Measurements from ENCODE around the gene RSU1. TPM values are rescaled to one million over a fixed set of nuclear protein-coding genes. Genes with fewer than 3 reads are reported as not detected.

The RSU1 gene
- total RNA-seq, 1 experiment from 2014 or later, result 44.5 TPM

DNA sequence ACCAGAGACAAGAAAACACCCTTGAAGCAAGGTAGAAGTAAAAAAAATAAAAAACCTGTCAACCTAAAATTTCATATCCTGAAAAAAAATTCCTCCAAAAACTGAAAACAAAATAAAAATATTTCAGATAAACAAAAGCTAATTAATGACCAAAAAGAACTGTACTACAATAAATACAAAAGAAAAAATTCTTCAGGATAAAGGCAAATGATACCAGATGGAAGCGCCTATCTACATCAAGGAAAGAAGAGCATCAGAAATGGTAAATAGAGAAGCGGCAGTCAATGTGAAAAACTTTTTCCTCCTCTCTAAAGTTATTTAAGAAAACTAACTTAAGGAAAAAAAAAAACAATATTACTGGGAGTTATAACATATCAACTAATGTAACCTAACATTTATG lies 79.8 kb downstream of the RSU1 start:
- H3K9me3 ChIP-seq, result no peaks in the 10 kb centered on the region
- no peaks in the 10 kb centered on the region for H3K27me3 ChIP-seq
- DNase-seq, result no peak
- H3K36me3 ChIP-seq, result peaks cover 19% of the 10 kb centered on the region
- no peak overlapping the region for H3K4me3 ChIP-seq

DNA sequence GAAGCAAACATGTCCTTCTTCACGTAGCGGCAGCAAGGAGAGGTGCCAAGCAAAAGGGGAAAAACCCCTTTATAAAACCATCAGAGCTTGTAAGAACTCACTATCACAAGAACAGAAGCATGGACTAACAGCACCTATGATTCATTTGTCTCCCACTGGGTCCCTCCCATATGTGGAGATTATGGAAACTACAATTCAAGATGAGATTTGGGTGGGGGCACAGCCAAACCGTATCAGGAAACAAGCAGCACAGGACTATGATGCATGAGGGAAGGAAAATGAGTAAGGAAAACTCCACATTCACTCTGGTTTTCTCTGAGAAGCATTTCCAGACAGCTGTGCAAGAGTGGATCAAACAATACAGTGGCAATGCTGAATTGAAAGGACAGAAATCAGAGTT lies 81.6 kb downstream of the RSU1 start:
- Histone ChIP-seq H3K4me3 (no peak overlapping the region), H3K36me3 (peaks cover 20% of the 10 kb centered on the region), H3K27me3 (no peaks in the 10 kb centered on the region), H3K9me3 (no peaks in the 10 kb centered on the region)
- DNase-seq, result no peak

DNA sequence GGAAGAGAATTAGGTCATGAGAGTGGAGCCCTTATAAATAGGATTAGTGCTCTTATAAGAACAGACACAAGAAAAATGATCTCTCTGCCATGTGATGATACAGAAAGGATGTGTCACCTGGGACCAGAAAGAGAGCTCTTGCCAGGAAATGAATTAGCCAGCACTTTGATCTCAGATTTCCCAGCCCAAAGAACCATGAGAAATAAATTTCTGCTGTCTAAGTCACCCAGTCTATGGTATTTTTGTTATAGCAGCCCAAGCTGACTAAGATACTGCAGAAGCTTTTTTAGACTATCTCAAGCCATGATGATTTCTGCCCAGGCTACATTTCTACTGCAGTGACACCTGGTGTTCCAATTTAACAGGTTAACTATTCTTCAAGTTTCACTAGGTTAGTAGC lies 84.8 kb downstream of the RSU1 start:
- Histone ChIP-seq H3K4me3 (no peak overlapping the region), H3K36me3 (peaks cover 19% of the 10 kb centered on the region), H3K27me3 (no peaks in the 10 kb centered on the region), H3K9me3 (no peaks in the 10 kb centered on the region)
- DNase-seq, result no peak

DNA sequence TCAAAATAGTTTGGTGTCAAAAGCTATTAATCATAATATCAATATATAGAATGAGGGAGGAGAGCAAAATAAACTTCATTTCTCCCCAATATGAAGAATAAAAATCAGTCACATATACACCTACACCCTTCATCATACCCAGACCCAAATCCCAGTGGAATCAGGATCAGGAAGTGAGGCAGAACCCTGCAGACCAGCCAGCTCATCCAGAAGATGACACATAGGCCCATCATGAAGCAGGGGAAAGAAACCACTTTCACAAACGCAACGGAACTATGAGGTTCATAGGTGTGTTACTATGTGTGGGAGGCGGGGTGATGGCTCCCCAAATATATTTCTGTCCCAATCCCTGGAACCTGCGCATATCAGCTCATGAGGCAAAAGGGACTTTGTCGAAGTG lies 89.0 kb downstream of the RSU1 start:
- Histone ChIP-seq H3K4me3 (no peak overlapping the region), H3K9me3 (no peaks in the 10 kb centered on the region), H3K36me3 (peaks cover 8% of the 10 kb centered on the region), H3K27me3 (no peaks in the 10 kb centered on the region)
- no peak for DNase-seq

DNA sequence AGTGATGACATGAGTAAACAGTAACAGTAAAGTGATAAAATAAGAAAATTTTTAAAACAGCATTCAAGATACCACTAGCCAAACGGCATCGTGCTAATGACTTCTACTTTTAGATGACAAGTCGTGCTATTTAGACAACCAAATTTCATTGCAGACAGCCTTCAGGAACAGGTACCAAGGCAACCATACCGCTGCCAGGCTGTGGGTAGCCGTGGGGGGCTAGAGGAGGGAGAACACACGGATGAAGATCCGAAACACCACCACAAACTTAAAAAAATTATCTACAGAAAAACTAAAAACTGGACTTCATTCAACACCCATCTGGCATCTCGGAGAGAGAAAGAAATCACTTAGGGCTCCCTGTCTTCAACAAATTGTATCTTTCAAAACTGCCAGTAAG lies 89.6 kb downstream of the RSU1 start:
- H3K9me3 ChIP-seq, result no peaks in the 10 kb centered on the region
- no peak for DNase-seq
- H3K36me3 ChIP-seq, result peaks cover 8% of the 10 kb centered on the region
- no peak overlapping the region for H3K4me3 ChIP-seq
- no peaks in the 10 kb centered on the region for H3K27me3 ChIP-seq

DNA sequence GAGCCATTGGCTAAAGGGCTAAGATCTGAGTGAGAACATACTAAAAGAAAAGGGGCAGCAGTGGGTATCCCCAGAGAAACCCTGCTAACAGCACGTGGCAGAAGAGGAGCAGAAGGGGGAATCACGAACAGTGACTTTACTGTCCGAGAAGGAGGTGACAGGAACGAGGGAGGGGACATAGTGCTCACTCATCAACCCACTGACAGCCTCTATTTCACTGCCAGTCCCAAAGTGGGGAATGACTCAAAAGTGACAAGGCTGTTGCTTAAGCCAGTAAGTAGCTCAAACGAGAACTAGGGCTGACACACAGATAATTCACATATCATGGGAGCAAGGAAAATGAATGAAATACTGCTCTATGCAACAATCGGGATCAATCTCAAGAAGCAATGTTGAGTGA lies 92.7 kb downstream of the RSU1 start:
- Histone ChIP-seq H3K4me3 (no peak overlapping the region), H3K27me3 (no peaks in the 10 kb centered on the region), H3K9me3 (no peaks in the 10 kb centered on the region; the same call in 1 of the 2 replicates), H3K36me3 (peaks cover 8% of the 10 kb centered on the region)
- no peak for DNase-seq

DNA sequence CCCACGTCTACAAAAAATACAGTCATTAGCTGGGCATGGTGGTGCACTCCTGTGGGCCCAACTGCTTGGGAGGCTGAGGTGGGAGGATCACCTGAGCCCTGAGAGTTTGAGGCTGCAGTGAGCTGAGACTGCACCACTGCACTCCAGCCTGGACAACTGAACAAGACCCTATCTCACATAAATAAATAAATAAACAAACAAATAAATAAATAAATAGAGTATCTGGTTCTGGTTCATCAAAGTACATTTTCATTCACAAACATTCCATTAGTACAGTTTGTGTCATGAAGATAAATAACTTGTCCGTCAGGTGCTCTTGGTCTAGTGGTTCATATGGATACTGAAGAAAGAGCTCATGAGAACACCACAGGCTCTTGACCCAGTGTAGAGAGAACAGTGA lies 96.4 kb downstream of the RSU1 start:
- no peak for DNase-seq
- 0 out of 2 replicates have a peak, but pooled peaks cover 3% of the 10 kb centered on the region for H3K36me3 ChIP-seq
- no peak overlapping the region for H3K4me3 ChIP-seq
- no peaks in the 10 kb centered on the region; the same call in 1 of the 2 replicates for H3K9me3 ChIP-seq
- H3K27me3 ChIP-seq, result no peaks in the 10 kb centered on the region

DNA sequence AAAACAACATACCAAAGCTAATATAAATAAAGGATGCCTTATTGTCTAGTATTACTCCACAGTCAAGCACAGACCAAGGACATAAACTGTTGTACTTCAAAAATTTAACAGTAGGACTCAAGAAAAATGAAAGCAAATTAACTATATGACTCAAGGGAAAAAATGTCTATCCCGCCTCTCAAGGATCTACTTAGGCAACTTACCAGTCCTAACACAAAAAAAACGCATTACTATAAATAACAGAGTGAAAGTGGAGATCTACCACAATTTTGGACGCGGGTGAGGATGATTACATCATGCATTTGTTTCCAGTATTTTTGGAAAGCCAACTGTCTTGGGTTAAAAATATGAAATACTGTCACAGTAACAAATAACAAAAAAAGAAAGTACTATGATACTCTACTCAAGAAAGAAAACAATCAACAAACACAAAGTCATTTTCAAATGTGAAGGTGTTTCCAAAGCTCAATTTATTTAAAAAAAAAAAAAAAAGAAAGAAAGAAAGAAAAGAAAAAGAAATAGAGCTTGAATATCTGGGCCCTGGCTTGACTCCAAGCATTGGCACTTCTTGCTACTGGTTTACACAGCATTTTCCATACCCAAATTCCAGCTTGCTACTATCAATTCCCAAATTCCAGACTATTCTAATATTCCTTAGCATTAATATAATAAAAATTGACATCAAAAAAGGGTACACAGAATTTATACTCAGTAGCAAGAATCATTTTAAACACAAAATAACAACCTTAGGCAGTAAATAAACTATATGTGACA lies 99.4 kb downstream of the RSU1 start:
- peak; percentile 56 for DNase-seq
- Histone ChIP-seq H3K4me3 (no peak overlapping the region), H3K27me3 (no peaks in the 10 kb centered on the region), H3K9me3 (peaks cover 6% of the 10 kb centered on the region; the same call in 1 of the 2 replicates), H3K36me3 (0 out of 2 replicates have a peak, but pooled peaks cover 6% of the 10 kb centered on the region)

DNA sequence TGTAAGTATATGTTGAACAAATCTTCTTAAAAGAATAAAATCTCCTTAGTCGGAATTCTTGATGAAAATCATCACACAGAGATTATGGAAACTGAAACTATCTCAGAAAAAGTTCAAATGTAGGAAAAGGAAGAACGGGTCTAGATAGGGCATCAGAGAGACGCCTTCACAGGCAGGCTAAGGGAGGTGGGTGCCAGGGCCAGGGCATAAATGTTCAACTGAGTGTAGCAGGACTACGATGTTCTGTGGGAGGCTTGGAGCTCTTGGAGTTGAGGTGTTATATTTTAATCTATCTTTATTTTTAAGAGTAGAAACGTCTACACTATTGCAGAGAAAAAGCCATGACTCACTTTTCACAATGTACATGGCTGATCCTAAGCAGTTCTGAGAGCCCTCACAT lies 101.2 kb downstream of the RSU1 start:
- no peaks in the 10 kb centered on the region for H3K27me3 ChIP-seq
- H3K4me3 ChIP-seq, result no peak overlapping the region
- 0 out of 2 replicates have a peak, but pooled peaks cover 2% of the 10 kb centered on the region for H3K36me3 ChIP-seq
- H3K9me3 ChIP-seq, result peaks cover 18% of the 10 kb centered on the region
- DNase-seq, result no peak

DNA sequence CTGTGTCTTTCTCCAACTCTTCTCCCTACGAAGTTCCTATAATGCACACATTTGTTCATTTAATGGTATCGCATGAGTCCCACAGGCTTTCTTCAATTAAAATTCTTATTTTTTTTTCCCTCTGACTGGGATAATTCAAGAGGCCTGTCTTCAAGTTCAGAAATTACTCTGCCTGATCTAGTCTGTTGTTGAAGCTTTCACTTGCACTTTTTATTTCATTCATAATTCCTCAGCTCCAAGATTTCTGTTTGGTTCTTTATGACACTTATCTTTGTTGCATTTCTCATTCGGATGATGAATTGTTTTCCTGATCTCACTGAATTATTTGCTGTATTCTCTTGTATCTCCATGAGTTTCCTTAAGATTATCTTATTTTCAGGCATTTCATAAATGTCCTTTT lies 103.9 kb downstream of the RSU1 start:
- H3K4me3 ChIP-seq, result no peak overlapping the region
- H3K36me3 ChIP-seq, result 0 out of 2 replicates have a peak, but pooled peaks cover 2% of the 10 kb centered on the region
- H3K27me3 ChIP-seq, result no peaks in the 10 kb centered on the region
- peaks cover 21% of the 10 kb centered on the region for H3K9me3 ChIP-seq
- no peak for DNase-seq

DNA sequence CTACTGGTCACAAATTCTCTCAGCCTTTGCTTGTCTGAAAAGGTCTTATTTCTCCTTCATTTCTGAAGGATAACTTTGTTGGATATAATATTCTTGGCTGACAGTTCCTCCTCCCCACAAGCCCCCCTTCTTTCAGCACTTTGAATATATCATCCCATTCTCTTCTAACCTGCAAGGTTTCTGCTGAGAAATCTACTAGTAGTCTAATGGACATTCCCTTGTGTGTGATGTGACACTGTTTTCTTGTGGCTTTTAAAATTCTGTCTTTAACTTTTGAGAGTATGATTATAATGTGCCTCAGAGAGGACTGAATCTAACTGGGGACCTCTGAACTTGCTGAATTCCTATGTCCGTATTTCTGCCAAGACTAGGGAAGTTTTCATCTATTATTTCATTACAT lies 104.3 kb downstream of the RSU1 start:
- Histone ChIP-seq H3K36me3 (0 out of 2 replicates have a peak, but pooled peaks cover 2% of the 10 kb centered on the region), H3K4me3 (no peak overlapping the region), H3K27me3 (no peaks in the 10 kb centered on the region), H3K9me3 (peaks cover 21% of the 10 kb centered on the region)
- DNase-seq, result no peak

DNA sequence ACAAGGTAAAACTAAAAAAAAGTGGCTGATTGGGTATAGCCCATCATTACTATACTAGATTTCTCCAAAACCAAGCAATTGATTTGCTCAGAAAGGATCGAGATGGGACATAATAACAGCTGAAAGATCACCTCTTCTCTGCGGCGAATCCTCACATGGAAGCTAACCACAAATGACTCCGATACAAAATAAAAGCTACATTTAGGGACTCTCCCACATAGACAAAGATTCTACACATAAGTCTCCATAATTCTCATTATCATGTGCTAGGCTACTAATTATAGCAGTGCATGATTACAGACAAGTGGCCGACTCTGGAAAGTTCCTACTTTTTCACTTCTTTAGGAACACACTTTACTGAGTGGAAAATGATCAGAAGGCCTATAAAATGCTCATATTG lies 116.9 kb downstream of the RSU1 start:
- Histone ChIP-seq H3K27me3 (no peaks in the 10 kb centered on the region), H3K4me3 (no peak overlapping the region), H3K36me3 (no peaks in the 10 kb centered on the region; the same call in 1 of the 2 replicates), H3K9me3 (no peaks in the 10 kb centered on the region)
- no peak for DNase-seq

DNA sequence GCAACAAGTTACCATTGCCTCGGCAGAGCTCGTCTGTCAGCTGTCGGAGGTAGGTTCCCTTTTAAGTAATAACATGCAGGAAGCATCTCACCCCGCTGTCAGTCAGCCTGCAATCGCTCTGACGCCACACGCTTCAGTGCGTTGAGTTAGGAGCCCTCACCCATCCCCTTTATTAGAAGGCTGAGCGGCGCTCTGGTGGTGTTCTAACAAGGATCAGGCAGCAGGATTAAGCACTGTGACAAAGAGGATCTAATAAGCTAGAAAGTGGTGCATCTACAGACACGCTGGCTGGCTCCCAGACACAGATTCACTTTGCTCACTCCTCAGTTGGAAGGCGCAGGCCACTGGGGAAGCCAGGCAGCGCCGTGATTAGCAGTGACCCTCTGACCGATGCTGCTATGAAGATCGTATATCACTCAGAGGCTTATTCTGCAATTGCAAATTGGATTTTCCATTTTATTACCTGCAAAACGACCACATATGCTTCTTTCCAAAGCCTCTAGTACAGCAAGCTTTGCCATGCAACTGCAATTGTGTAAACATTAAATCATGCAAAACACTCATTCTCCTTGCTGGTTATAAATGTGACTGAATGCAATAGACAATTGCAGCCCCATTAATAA lies 117.7 kb downstream of the RSU1 start:
- H3K27me3 ChIP-seq, result no peaks in the 10 kb centered on the region
- H3K4me3 ChIP-seq, result no peak overlapping the region
- no peaks in the 10 kb centered on the region; the same call in 1 of the 2 replicates for H3K36me3 ChIP-seq
- no peaks in the 10 kb centered on the region for H3K9me3 ChIP-seq
- DNase-seq, result no peak

DNA sequence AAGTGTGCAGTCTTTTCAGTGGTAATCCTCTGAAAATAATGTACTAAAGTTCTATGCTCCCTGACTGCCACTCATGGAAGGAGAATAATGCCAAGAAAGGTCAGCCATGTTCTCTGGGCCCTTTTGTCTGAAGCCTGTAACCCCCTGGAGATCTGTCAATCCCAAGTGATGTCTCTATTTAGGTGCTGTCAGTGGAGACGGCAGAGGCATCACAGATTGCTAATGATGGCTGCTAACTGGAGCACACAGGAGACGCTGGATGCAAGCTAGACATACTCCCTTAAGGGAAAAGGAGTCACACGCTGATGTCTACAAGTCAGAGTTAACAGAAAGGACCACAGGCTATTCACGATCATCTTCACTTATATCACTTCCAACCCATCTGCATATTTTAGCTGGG lies 118.8 kb downstream of the RSU1 start:
- no peaks in the 10 kb centered on the region for H3K27me3 ChIP-seq
- no peaks in the 10 kb centered on the region; the same call in 1 of the 2 replicates for H3K36me3 ChIP-seq
- DNase-seq, result no peak
- no peaks in the 10 kb centered on the region for H3K9me3 ChIP-seq
- H3K4me3 ChIP-seq, result no peak overlapping the region

DNA sequence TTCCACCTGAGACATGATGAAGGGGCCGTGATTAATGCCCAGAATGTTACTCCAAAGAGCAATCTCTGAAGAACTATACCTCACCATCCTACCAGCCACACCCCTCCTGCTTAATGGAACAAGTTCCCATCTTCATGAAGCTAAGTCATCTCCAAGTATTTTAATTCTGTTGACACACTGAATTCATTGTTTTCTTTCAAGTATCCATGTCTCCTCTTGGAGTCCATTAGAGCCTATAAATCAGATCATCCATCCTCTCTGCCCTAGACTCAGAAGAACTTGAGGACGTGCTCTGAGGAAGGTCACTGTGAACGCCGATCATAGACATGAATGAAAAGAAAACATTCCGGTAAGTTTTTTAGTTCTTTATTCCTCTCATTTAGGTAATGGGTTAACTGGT lies 126.8 kb downstream of the RSU1 start:
- no peaks in the 10 kb centered on the region for H3K9me3 ChIP-seq
- H3K4me3 ChIP-seq, result no peak overlapping the region
- no peak for DNase-seq
- no peaks in the 10 kb centered on the region; the same call in 1 of the 2 replicates for H3K36me3 ChIP-seq
- no peaks in the 10 kb centered on the region for H3K27me3 ChIP-seq

DNA sequence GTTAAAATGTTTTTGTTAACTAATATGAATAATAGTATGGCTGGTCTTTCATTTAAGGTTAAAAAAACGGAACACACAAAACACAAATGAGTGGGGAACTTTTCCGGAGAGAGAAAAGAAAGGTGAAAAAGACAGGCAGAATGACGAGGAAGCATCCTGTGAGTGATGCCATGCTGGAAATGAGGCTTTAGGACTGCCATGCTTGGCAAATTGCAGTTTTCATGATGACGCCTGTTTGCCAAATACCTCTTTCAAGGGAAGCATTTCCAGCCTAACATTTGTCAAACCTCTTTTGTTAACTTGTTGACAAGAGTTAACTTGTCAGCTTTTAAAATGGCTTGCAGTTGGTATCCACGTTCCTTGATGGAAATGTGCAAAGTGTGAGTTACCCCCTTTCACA lies 127.5 kb downstream of the RSU1 start:
- no peaks in the 10 kb centered on the region; the same call in 1 of the 2 replicates for H3K36me3 ChIP-seq
- no peaks in the 10 kb centered on the region for H3K9me3 ChIP-seq
- no peak for DNase-seq
- H3K27me3 ChIP-seq, result no peaks in the 10 kb centered on the region
- no peak overlapping the region for H3K4me3 ChIP-seq

DNA sequence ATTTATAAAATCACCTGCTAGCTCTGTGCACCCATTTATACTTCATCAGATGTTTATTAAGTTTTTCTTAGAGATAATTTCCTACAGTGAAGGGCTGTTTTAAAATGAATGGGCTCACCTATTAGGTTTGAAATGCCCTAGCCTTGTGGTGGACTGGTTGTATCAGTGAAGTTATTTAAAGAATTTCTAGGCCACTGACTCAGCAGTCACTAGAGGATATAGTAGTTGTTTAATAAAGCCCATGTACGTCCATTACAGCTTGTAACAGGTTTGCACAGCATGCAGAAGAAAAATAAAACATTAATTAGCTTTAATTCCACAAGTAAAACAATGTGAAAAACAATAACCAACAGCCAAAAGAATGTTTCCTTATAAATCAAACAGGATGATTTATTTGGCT lies 128.0 kb downstream of the RSU1 start:
- Histone ChIP-seq H3K27me3 (no peaks in the 10 kb centered on the region), H3K4me3 (no peak overlapping the region), H3K9me3 (no peaks in the 10 kb centered on the region), H3K36me3 (no peaks in the 10 kb centered on the region; the same call in 1 of the 2 replicates)
- DNase-seq, result no peak
